Measurements from ENCODE around the gene VPS8.
"Not testable (repeated sequence)": the region's sequence is repeated elsewhere in the genome, so short reads cannot be mapped to it uniquely, and the experiment has no call there.

VPS8 gene

GRCh38 chr3:184952671-184953070 lies 140.7 kb downstream of the VPS8 start:
- TF ChIP-seq CTCF (IDR thresholded peaks at IDR 0.05; ENCODE audit: low read depth, low read length, missing control alignments) = no peak
- no peak overlapping the region for H3K4me3 ChIP-seq (ENCODE audit: low read depth, low read length)
- no peak for DNase-seq (ENCODE audit: low read depth)

DNA sequence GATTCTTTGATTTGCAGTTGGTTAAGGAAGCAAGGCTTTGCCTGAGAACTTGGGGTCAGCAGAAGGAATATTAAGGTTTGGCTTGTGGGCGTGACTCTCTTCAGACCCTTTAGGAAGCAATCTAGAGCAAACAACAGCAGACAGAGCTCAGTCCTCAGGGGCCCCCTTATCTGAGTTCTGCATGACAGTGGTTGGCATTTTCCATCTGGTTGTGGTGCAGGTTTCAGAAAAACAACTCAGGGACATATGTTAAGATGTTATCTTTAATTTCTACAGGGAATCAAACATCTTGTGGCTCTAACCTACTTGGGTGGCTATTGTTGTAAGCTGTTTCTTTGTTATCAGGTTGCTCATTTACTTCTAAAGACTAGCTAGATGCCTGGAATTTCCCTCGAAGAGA lies 141.4 kb downstream of the VPS8 start:
- H3K4me3 ChIP-seq (ENCODE audit: low read depth, low read length) = no peak overlapping the region
- no peak for TF ChIP-seq CTCF (IDR thresholded peaks at IDR 0.05; ENCODE audit: low read depth, low read length, missing control alignments)
- no peak for DNase-seq (ENCODE audit: low read depth)

DNA sequence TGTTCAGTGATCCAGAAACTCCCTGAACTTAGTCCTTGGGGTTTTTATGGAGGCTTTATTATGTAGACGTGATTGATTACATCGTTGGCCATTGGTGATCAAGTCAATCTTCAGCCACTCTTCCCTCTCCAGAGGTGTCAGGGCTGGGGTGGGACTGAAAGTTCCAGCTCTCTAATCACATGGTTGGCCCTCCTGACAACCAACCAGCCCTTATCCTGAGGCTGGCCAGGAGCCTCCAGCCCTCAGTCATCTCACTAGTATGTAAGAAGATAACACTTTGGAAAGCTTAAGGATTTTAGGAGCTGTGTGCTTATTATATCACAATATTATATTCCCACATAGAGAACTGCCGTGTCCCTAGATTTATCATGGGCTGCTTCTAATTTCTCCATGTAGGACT lies 142.3 kb downstream of the VPS8 start:
- no peak for TF ChIP-seq CTCF (IDR thresholded peaks at IDR 0.05; ENCODE audit: low read depth, low read length, missing control alignments)
- no peak for DNase-seq (ENCODE audit: low read depth)
- H3K4me3 ChIP-seq (ENCODE audit: low read depth, low read length) = no peak overlapping the region

DNA sequence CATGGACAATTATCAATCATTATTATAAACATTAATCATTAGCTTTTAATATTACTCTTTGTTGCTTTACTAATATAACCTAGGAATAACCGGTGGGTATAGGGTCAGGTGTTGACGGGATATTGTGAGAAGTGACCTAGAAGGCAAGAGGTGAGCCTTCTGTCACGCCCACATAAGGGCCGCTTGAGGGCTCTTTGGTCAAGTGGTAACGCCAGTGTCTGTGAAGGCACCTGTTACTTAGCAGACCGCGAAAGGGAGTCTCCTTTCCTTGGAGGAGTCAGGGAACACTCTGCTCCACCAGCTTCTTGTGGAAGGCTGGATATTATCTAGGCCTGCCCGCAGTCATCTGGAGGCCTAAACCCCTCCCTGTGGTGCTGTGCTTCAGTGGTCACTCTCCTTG lies 142.9 kb downstream of the VPS8 start:
- not testable (repeated sequence) for DNase-seq (ENCODE audit: low read depth); H3K4me3 ChIP-seq (ENCODE audit: low read depth, low read length)

DNA sequence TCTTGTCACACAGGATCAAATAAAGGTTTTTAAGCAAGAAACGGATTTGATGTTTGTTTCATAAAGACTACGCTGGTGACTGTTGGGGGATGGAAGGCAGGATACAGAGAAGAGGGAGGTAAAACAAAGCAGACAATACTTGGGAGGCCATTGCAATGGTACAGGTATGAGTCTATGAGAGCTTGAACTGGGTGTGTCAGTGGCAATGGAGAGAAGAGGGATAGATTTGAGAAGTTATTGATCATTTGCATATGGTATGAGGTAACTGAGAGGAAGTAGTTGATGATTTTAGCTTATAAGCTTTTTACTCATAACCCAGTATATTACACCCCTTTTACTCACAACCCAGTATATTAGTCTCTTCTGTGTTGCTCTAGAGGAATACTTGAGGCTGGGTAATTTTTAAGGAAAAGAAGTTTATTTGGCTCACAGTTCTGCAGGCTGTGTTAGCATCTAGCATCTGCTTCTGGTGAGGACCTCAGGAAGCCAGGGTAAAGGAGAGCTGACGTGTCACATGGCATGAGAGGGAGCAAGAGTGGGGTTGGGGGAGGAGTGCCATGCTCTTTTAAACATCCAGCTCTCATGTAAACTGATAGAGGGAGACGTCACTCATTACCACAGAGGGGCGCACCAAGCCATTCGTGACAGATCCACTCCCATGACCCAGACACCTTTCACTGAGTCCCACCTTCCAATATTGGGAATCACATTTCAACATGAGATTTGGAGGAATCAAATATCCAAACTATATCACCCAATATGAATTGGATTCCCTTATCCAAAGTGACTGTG lies 153.9 kb downstream of the VPS8 start:
- no peak overlapping the region for H3K4me3 ChIP-seq (ENCODE audit: low read depth, low read length)
- TF ChIP-seq CTCF (IDR thresholded peaks at IDR 0.05; ENCODE audit: low read depth, low read length, missing control alignments) = no peak
- no peak for DNase-seq (ENCODE audit: low read depth)

GRCh38 chr3:184968115-184968514 lies 156.1 kb downstream of the VPS8 start:
- no peak for TF ChIP-seq CTCF (IDR thresholded peaks at IDR 0.05; ENCODE audit: low read depth, low read length, missing control alignments)
- DNase-seq (ENCODE audit: low read depth) = no peak
- no peak overlapping the region for H3K4me3 ChIP-seq (ENCODE audit: low read depth, low read length)

- no peak overlapping the region for H3K4me3 ChIP-seq (ENCODE audit: low read depth, low read length)
- DNase-seq (ENCODE audit: low read depth) = no peak
- no peak for TF ChIP-seq CTCF (IDR thresholded peaks at IDR 0.05; ENCODE audit: low read depth, low read length, missing control alignments)
These were observed 158.2 kb downstream of the VPS8 start for GRCh38 chr3:184970186-184970585.

Data from GM12864 (cell line).